DND-41 (cell line): Measurements from ENCODE around the gene PGAM2.

ENCODE experiments used
- EZH2 ChIP-seq: IDR thresholded peaks from 3 replicates; pipeline ENCODE4 v1.6.1; 2012; ENCODE audit warnings: borderline replicate concordance, low read depth, mild to moderate bottlenecking, moderate library complexity, low read length, inconsistent platforms; ENCODE audit not compliant: severe bottlenecking
- TF ChIP-seq, protein P1 (sequence below): IDR thresholded peaks from 2 replicates; pipeline ENCODE4 v1.5.1; 2012; ENCODE audit warnings: borderline replicate concordance, low read length, moderate library complexity, mild to moderate bottlenecking; ENCODE audit not compliant: poor library complexity, severe bottlenecking; ENCODE audit errors: extremely low read depth

DNA sequence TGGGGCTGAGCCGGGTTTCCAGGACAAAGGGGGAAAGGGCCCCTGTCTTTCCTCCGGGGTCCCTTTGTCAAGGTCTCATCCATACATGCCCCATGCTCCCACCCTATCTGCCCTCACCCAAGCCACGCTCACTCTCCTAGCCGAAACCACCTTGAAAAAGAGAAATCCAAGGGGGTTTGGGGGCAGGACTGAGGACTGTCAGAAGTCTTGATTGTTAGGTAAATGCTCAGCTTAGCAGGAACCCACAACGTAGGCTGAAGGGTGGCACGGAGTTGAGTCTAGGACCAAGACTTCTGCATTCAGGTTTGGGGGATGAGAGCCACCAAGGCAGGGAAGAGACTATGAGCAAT lies 719 bp upstream of the PGAM2 start:
- TF ChIP-seq EZH2 = no peak
- TF ChIP-seq, protein P1, sequence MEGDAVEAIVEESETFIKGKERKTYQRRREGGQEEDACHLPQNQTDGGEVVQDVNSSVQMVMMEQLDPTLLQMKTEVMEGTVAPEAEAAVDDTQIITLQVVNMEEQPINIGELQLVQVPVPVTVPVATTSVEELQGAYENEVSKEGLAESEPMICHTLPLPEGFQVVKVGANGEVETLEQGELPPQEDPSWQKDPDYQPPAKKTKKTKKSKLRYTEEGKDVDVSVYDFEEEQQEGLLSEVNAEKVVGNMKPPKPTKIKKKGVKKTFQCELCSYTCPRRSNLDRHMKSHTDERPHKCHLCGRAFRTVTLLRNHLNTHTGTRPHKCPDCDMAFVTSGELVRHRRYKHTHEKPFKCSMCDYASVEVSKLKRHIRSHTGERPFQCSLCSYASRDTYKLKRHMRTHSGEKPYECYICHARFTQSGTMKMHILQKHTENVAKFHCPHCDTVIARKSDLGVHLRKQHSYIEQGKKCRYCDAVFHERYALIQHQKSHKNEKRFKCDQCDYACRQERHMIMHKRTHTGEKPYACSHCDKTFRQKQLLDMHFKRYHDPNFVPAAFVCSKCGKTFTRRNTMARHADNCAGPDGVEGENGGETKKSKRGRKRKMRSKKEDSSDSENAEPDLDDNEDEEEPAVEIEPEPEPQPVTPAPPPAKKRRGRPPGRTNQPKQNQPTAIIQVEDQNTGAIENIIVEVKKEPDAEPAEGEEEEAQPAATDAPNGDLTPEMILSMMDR = no peak
